ENCODE measurements around the gene SLC44A5. TPM values are rescaled to one million over a fixed set of nuclear protein-coding genes. Genes with fewer than 3 reads are reported as not detected.

SLC44A5 gene
- polyA plus RNA-seq, 1 experiment = 0.19 TPM

GRCh38 chr1:75345538-75346292 is 265.2 kb downstream of the SLC44A5 start:
- POLR2A ChIA-PET = no interaction called here
- Histone ChIP-seq H3K27ac (ENCODE audit: low read depth, low read length) (no peak overlapping the region), H3K4me3 (ENCODE audit: low read depth, low read length) (no peak overlapping the region), H3K9me3 (ENCODE audit: control insufficient read depth, insufficient read depth, low read length) (no peaks in the 10 kb centered on the region), H3K27me3 (ENCODE audit: control insufficient read depth, insufficient read depth, low read length) (no peaks in the 10 kb centered on the region)
- CTCF ChIA-PET = no interaction called here
- no peak for DNase-seq (ENCODE audit: low read depth, low spot score)
- TF ChIP-seq, protein P1, sequence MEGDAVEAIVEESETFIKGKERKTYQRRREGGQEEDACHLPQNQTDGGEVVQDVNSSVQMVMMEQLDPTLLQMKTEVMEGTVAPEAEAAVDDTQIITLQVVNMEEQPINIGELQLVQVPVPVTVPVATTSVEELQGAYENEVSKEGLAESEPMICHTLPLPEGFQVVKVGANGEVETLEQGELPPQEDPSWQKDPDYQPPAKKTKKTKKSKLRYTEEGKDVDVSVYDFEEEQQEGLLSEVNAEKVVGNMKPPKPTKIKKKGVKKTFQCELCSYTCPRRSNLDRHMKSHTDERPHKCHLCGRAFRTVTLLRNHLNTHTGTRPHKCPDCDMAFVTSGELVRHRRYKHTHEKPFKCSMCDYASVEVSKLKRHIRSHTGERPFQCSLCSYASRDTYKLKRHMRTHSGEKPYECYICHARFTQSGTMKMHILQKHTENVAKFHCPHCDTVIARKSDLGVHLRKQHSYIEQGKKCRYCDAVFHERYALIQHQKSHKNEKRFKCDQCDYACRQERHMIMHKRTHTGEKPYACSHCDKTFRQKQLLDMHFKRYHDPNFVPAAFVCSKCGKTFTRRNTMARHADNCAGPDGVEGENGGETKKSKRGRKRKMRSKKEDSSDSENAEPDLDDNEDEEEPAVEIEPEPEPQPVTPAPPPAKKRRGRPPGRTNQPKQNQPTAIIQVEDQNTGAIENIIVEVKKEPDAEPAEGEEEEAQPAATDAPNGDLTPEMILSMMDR (IDR thresholded peaks at IDR 0.05; ENCODE audit: low read depth, low read length) = no peak

DNA sequence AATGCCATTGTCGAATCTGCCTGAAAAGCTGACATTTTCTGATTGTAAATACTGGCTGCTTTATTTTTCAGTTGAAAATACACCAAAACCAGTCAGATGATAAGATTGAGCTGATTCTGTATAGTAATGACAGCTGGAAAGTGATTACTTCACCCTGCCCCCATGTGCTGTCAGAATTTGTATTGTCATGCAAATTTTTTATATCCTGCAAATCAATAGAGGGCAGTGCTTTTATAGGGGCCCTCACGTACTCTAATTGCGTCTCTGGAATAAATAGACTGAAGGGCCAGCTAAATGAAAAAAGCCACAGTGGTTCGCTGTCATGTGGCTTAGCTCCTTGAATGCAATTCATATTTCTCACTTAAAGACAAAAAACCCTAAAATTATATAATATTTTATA is 268.1 kb downstream of the SLC44A5 start:
- CTCF ChIA-PET = no interaction called here
- POLR2A ChIA-PET = no interaction called here
- DNase-seq (ENCODE audit: low read depth, low spot score) = no peak
- no peaks in the 10 kb centered on the region; the same call in 1 of the 2 replicates for H3K9me3 ChIP-seq (ENCODE audit: control insufficient read depth, insufficient read depth, low read length)
- no peaks in the 10 kb centered on the region for H3K27me3 ChIP-seq (ENCODE audit: control insufficient read depth, insufficient read depth, low read length)
- H3K4me3 ChIP-seq (ENCODE audit: low read depth, low read length) = no peak overlapping the region
- TF ChIP-seq, protein P1 (IDR thresholded peaks at IDR 0.05; ENCODE audit: low read depth, low read length) = no peak
- H3K27ac ChIP-seq (ENCODE audit: low read depth, low read length) = no peak overlapping the region

- CTCF ChIA-PET = interaction anchor here (1.4 kb wide), 1 partner anchor 13 kb away, joined by 3 read pairs; no protein-coding TSS in a partner anchor
- Histone ChIP-seq H3K9me3 (ENCODE audit: control insufficient read depth, insufficient read depth, low read length) (no peaks in the 10 kb centered on the region; the same call in 1 of the 2 replicates), H3K27ac (ENCODE audit: low read depth, low read length) (no peak overlapping the region), H3K27me3 (ENCODE audit: control insufficient read depth, insufficient read depth, low read length) (no peaks in the 10 kb centered on the region), H3K4me3 (ENCODE audit: low read depth, low read length) (no peak overlapping the region)
- POLR2A ChIA-PET = no interaction called here
- TF ChIP-seq, protein P1 (IDR thresholded peaks at IDR 0.05; ENCODE audit: low read depth, low read length) = no peak
- no peak for DNase-seq (ENCODE audit: low read depth, low spot score)
Observed at GRCh38 chr1:75341537-75341936, 269.4 kb downstream of the SLC44A5 start.

- Histone ChIP-seq H3K27me3 (ENCODE audit: control insufficient read depth, insufficient read depth, low read length) (no peaks in the 10 kb centered on the region), H3K9me3 (ENCODE audit: control insufficient read depth, insufficient read depth, low read length) (peaks cover 2% of the 10 kb centered on the region; the same call in 1 of the 2 replicates), H3K27ac (ENCODE audit: low read depth, low read length) (no peak overlapping the region), H3K4me3 (ENCODE audit: low read depth, low read length) (no peak overlapping the region)
- no peak for DNase-seq (ENCODE audit: low read depth, low spot score)
- ChIA-PET CTCF (no interaction called here), POLR2A (no interaction called here)
- TF ChIP-seq, protein P1 (IDR thresholded peaks at IDR 0.05; ENCODE audit: low read depth, low read length) = no peak
Observed at GRCh38 chr1:75338616-75339483, 272.1 kb downstream of the SLC44A5 start.

All from AG04450 (cell line).